EL (cell line): ENCODE results near the gene ABCB4.

ENCODE experiments used
- DNase-seq: peaks from one replicate; pipeline ENCODE4 v3.0.0-alpha.2; 2016

The ABCB4 gene

DNA sequence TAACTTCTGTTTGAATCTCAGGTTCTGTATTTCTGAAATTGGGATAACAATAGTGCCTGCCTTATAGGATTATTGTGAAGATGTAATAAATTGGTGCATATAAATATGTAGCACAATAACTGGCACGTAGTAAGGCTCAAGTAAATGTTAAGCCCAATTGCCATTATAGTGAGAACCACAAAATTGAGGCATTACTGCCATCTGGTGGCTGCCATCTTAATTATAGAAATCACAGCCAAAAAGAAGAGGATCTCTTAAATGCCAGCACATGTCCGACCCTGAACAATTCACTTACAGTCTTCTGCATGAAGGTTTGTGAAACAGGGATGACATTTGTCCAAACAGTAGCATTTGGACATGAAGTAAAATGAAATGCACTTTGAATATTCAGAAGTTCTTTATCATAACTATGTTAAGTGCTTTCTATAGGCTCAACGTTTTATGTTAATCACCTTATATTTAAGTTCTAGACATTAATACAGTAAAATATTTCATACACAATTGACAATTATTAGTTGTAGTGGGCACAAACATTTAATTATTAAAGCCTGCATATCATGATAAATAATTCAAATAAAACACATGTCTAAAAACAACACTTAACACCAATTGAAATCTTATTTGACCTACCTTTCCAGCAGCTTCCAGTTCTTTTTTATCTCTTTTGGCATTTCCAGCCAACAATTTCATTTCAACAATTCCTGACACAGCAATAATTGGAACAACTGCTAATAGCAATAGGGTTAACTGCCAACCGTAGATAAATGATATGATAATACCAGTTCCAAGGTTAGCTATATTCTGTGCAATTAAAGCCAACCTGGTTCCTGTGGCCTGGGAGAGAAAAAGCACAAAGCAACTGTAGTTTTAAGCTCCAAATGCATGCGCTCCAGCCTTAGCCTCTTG is 58.5 kb downstream of the ABCB4 start:
- peak; percentile 66 for DNase-seq

DNA sequence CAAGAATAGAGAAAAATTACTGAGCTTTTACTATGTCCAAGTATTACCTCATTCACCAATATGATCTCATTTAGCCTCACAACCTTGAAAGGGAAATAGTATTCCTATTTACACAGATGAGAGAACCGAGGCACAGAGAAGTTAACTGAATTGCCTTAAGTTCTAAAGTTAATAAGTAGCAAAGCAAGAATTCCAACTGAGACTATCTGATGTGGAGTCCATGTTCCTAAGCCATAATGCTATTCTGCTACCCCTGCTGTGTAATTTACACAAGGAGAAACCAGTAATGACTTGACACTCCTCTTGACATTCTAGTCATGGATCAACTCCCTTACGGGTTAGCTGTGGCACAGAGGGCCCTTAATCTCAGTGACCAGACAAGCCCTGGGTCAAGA is 60.7 kb downstream of the ABCB4 start:
- DNase-seq: no peak

DNA sequence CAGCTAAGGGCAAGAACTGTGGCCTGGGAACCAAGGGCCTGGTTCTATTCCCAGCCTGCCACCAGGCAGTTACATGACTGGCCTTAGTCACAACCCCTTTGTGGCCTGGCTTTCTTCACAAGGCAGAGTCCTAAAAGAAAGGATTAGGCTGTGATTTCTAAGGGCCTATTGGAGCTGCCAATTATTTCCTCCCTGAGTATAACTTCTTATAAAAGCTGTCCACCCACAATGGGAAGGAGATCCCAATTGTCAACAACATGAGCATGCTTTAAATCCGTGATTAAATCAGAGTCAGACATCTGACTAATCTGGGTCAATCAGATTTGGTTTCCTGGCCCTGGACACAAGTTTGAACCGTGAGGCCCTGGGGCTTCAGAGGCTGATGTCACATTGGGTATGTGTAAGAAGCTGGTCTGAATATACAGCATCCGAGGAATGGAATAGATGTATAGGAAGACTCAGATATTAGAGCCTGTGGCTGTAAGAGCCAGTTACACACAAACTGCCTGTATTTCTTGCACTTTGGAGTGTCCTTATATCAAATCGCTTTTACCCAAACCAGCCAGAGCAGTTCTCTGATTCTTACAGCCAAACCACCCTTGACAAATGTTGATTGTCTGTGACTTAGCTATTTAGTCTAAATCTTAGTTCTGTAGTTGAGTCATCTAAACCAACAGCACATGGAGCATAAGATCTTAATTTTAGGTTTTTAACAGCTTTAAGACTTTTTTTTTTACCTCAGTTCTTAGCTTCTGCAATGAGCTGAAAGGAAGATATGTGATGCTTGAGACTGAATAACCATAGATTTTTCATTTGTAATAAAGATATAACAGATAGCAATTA is 61.3 kb downstream of the ABCB4 start:
- peak; percentile 60 for DNase-seq

DNA sequence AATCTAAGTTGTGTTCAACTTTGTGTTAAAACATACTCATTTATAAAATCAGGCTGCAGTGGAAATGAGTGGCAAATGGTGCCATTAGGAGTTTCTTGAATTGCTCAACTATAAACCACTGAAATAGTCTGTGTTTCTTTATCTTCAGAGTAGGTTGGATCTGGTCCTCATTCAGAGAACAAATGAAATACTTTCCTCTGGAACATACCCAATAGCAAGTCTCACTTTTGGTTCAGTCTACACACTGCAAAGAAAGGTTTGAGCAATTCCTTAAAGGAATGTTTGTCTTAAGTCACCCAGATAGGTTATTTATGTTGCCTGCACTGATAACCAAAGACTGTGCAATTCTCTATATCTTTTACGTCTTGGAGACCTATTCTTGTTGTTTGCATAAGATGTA is 62.5 kb downstream of the ABCB4 start:
- no peak for DNase-seq

DNA sequence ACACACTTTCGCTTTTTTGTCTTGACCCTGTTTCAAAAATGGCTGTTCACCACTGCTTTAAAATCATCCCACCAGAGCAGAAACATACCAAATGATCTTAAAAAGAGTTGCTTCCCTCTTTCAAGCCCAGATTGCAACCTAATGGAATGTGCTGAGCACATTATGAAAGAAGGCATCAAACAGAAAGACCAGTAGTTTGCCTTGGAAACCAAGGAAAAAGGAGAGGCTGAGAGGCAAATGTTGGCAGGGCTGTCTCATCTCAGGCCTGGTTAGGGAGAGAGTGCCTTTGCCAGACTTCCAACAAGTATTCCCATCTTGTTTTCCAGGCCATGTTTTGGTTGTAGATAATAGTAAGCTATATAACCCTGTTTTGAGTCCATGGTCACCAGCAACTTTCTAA is 64.3 kb downstream of the ABCB4 start:
- DNase-seq: no peak

DNA sequence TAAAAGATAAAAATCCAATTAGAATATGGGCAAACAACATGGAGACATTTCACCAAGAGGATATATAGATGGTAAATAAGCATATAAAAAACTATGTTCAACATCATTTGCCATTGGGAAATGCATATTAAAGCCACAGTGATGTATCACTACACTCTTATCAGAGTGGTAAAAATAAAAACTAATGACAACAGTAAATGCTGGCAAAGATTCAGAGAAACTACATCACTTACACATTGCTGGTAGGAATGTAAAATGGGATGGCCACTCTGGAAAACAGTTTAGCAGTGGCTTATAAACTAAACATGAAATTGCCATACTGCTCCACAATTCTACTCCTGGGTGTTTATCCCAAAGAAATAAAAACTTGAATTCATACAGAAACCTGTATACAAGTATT is 70.8 kb downstream of the ABCB4 start:
- no peak for DNase-seq

DNA sequence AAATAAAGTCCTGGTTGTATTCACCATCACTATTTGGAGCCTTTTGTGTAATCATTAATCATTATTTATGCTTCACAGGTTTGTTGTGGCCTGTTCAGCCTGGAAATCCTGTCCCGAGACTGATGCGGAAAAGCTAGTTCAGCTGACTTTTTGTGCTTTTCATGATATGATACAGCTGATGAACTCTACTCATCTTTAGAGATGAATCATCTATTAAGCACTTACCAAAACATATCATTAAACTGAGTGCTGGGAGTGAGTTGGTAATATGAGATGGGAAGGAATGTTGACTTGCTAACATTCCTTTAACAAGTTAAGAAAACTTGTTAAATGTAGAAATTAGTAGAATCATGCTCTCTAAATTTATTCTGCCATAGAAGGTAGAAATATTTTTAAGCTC is 77.0 kb downstream of the ABCB4 start:
- DNase-seq: peak; percentile 74

DNA sequence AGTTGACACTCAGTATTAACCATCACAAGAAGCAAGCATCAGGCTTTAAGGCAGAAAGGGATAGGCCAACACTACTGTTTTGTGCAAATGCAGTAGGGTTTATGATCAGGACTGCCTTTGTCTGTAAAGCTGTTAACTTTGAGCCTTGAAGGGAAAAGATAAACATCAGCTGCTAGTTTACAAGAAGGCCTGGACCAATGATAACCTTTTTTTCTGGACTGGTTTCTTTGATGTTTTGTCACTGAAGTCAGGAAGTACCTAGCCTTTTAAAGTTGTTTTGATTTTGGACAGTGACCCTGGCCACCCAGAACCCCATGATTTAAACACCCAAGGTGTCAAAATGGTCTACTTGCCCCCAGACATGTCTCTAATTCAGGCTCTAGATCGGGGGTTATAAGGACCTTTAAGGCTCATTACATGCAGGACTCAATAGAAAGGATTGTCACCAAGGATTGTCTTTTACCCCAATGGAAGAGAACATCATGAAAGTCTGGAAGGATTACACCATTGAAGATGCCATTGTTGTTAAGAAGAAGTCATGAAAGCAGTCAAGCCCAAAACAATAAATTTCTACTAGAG is 79.9 kb downstream of the ABCB4 start:
- DNase-seq: no peak

DNA sequence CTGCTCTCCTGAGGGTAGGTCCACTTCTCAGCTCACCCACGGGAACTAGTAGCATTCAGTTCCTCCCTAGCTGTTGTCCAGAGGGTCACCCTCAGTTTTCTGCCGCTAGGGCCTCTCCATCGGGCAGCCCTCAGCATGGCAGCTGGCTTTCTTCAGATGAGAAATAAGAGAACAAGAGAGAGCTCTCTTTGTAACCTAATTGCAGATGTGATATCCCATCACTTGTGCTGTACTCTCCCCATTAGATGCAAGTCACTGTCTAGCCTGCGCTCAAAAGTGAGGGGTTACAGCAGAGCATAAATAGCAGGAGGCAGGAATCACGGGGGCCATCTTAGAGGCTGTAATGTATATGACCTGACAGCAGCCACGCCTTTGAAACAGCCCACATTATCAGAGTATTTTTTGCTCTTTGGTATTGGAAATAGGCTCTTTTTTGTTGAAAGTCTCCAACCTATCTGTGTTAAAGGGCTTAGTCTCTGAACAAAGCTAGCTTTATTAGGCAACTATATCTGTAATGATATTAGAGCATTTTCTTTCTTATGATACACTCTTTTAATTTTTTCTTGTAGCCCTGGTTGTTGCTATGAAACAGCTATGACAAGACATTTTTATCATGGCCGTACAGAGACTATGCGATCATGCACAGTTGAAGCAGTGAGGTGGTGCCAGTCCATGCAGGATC is 84.3 kb downstream of the ABCB4 start:
- no peak for DNase-seq

DNA sequence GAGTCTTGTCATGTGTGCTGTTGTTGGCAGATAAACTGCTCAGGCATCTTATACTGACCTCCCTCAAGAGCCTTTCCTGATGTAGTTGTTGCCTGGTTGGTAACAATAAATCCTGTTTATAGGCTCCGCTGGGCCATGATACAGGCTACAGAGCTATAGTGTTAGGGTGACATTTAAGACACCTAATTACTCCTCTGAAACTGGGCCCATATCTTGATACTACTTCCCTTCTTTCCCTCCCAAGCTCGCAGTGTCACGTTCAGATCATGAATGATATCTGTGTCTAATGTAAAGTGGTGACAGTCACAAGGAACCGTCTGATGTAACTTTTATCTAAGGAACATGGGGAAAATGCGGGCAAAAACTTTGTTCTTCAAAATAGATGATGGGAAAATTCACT is 94.6 kb downstream of the ABCB4 start:
- DNase-seq: no peak

DNA sequence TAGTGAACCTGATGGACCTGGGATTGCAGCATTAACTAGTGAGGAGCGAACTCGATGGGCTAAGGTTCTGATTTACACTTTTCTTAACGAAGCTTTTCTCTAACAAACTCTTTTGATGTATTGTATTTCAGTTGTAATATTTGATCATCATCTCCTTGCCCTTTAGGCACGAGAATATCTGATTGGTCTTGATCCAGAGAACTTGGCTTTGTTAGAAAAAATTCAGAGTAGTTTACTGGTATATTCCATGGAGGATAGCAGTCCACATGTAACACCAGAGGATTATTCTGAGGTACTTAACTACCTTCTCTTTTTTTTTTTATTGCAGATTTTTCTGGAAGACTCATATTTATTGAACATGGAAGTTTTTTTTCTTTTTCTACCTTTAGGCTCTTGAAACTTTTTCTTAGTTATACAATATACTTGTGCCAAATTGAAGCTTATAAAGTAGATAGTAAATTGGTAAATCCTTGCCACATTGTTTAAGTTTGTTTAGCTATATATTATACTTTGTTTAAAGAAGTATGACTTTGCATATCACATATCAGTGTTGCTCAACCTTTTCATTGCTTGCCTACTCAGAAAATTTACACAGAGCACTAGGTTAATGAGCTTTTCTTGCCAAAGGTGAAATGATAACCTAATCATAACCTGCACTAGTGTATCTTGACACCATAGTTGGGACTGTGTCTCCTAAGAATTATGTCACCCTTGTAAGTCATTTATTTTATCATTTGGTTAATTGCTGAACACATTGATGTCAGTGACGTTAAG is 99.6 kb downstream of the ABCB4 start:
- DNase-seq: no peak

DNA sequence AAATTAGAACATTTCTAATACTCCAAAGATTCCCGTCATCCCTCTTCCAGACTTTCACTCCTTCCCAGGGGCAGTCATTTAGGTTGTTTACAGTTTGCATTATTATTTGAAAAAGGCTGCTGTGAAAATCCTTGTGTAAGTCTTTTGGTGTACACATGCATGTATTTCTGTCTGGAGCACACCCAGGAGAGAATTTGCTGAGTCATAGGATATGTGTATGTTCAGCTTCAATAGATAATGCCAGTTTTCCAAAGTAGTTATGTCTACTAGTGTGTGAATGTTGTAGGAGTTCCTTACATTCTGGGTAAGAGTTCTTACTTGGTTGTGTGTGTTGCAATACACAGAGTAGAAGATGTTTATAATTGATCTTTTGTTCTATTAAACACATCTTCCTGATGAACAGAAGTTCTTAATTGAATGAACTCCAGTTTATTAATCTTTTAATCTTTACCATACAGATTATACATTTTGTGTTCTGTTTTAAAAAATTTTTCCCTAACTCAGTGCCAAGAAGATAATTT is 104.8 kb downstream of the ABCB4 start:
- DNase-seq: peak; percentile 15

DNA sequence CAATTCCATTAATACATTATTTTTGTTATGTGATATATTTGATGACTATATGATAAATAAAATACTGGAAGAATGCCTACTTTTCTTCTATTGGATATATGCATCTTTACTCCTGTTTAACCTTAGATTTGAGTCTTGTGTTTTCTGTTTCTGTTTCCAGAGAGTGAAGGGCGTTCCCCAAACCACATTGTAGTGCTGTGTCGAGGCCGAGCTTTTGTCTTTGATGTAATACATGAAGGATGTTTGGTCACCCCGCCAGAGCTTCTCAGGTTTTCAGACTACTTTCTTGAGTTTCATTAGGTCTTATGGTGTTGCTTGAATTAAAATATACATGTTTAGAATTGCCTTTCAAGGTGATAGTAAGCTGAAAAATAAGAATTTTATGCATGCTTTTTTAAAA is 106.3 kb downstream of the ABCB4 start:
- no peak for DNase-seq

DNA sequence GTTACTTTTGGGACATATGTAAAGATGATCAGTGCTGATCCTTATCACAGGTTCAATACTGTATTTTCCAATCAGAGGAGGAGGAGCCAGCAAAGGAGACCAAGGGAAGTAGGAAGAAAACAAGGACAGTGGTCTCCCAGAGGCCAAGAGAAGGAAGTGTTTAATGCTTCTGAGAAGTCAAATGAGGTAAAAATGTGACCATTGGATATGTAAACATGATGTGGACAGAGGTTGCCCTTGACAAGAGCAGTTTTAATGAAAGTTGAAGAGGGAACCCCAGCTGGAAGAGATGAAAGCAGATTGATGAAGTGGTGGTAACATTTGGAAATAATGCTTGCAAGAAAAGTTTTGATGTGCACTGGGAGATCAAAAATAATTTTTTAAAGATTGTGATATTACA is 111.2 kb downstream of the ABCB4 start:
- no peak for DNase-seq

DNA sequence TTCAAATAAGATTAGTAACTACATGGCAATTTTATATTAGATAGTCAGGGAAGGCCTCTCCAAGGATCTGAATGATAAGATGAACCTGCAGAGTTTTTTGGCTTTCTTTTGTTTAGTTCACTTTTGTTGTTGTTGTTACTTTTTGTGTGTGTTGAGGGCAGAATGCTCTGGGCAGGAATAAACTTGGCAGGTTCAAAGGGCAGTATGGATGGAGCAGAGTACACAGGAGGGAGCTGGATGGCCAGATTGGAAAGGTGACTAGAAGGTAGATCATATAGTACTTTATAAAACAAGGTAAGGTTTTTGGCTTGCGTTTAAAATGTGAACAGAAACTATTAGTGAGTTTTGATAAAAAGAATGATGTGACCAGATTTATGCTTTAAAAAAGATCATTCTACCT is 112.1 kb downstream of the ABCB4 start:
- DNase-seq: no peak

DNA sequence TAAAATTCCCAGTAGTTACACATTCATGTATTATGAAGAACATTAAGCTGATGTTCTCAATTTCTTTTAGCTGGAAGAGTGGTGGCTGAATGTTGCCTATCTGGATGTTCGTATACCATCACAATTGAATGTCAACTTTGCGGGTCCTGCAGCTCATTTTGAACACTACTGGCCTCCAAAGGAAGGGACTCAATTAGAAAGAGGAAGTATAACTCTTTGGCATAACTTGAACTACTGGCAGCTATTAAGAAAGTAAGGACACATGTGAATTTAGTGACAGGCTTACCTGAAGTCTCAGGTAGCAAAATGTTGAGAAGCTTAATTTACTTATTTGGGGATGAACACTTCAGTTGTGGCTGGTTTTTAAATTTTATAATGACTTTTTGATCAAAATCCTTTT is 114.2 kb downstream of the ABCB4 start:
- no peak for DNase-seq

DNA sequence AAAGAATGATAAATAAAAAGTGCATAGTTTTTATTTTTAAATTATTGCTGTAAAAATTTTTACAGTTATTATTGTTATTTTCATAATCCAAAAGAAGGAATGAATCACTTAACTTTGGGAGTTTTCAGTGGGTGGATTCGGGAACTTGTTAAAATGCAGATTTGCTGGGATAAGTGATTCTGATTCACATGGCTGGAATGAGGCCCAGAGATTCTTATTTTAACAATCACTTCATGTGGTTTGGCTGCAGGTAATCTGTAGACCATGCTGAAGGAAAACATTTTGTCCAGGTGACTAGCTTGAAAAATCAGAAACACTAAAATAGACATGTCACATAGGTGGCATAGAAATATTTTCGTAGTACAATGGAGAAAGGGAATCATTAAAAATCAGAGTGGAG is 116.1 kb downstream of the ABCB4 start:
- peak; percentile 56 for DNase-seq

DNA sequence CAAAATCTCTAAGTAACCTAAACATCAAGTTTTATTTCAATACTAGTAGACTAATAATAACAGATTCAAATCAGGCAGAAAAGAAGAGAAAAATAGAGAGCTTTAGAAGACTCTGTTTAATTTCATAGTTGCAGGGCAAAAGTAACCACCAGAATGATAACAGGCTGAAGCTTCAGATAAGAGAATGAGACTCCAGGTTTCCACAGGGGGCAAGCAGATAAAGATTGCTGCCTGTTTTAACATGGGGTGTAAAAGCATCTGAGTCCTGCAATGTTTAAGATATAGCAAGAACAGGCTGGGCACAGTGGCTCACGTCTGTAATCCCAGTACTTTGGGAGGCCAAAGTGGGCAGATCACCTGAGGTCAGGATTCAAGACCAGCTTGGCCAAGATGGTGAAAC is 119.0 kb downstream of the ABCB4 start:
- DNase-seq: no peak

DNA sequence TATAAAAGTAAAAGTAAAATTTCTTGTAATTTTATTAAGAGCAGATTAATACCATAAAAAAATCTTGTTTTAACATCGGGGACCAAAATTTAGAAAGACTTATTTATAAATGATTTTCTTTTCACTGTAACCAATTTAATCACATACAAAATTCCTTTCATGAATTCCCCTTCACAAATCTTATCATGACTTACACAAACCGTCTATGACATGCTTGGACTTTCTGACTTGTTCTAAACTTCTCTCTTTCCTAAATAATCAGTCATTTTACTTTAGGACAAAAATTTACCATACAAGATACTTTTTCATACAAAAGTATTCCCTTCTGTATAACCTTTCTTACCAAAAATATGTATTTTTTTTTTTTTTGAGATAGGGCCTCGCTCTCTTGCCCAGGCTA is 120.7 kb downstream of the ABCB4 start:
- peak; percentile 19 for DNase-seq
